ENCODE results near the gene JMJD8.

GRCh38 chr16:631808-632358 lies 52.3 kb downstream of the JMJD8 start:
- TF ChIP-seq POLR2AphosphoS5 (IDR thresholded peaks at IDR 0.05) (no peak), POLR2A (IDR thresholded peaks at IDR 0.05) (no peak), CTCF (IDR thresholded peaks at IDR 0.05) (no peak), EP300 (IDR thresholded peaks at IDR 0.05) (no peak)

Data from stomach (tissue), 4 donors.